MCF 10A (cell line): Measurements from ENCODE around the gene AGAP1. TPM values are rescaled to one million over a fixed set of nuclear protein-coding genes. Genes with fewer than 3 reads are reported as not detected.
A peak's percentile ranks its signal among the peaks of the same experiment; 100 is the strongest.

Experiments
- BruUV-seq: library from RNA; stranded (reverse); fragments of 400-500 nt; replicated peaks from 2 replicates; lab custom pipeline; 2021; lab: Mats Ljungman, UMichigan
- CTCF ChIA-PET: fragments of 300-600 bp; sonication (Branson Sonifier 250); formaldehyde crosslinking; extraction: SDS; loops from one replicate; lab custom pipeline; 2021; ENCODE audit warnings: antibody characterized with exemption, inconsistent platforms; lab: Yijun Ruan, JAX
- POLR2A ChIA-PET: fragments of 300-600, 350-650 bp; sonication (Branson Sonifier 250); formaldehyde crosslinking; extraction: SDS; loops from one replicate; lab custom pipeline; 2020; ENCODE audit warnings: antibody characterized with exemption, inconsistent platforms; lab: Yijun Ruan, JAX
- DNase-seq: peaks from one replicate; pipeline ENCODE4 v3.0.0-alpha.2; 2018; ENCODE audit not compliant: unreplicated experiment
- H3K27ac Mint-ChIP-seq: one replicate; pipeline ENCODE4 v1.8.0; 2022; ENCODE audit warnings: mild to moderate bottlenecking, low read depth, mixed read lengths; ENCODE audit not compliant: unreplicated experiment
- H3K27me3 Mint-ChIP-seq: one replicate; pipeline ENCODE4 v1.8.0; 2022; ENCODE audit warnings: mixed read lengths; ENCODE audit not compliant: insufficient read depth, unreplicated experiment
- H3K36me3 Mint-ChIP-seq: one replicate; pipeline ENCODE4 v1.8.0; 2022; ENCODE audit warnings: mild to moderate bottlenecking, moderate library complexity, mixed read lengths; ENCODE audit not compliant: insufficient read depth, unreplicated experiment
- H3K4me1 Mint-ChIP-seq: one replicate; pipeline ENCODE4 v1.8.0; 2022; ENCODE audit warnings: mixed read lengths; ENCODE audit not compliant: insufficient read depth, unreplicated experiment
- H3K4me3 Mint-ChIP-seq: one replicate; pipeline ENCODE4 v1.8.0; 2022; ENCODE audit warnings: mild to moderate bottlenecking, moderate library complexity, mixed read lengths; ENCODE audit not compliant: unreplicated experiment
- H3K9me3 Mint-ChIP-seq: one replicate; pipeline ENCODE4 v1.8.0; 2022; ENCODE audit warnings: mixed read lengths; ENCODE audit not compliant: unreplicated experiment
- CTCF ChIP-seq: fragments of 200-600 bp; IDR thresholded peaks from one replicate; pipeline ENCODE4 v1.8.0; 2022; ENCODE audit warnings: antibody characterized with exemption, mild to moderate bottlenecking; ENCODE audit not compliant: unreplicated experiment
- intact Hi-C: fragments of 100-400 bp; cut with micrococcal nuclease; formaldehyde crosslinking; loops from 2 replicates; pipeline ENCODE4 v1.14.1; 2022
- total RNA-seq: library from RNA; stranded (reverse); gene quantifications from 2 replicates; pipeline ENCODE4 v1.2.3, GENCODE V29; 2022

The AGAP1 gene
- total RNA-seq, 1 experiment from 2014 or later, result 41.3 TPM

- Mint-ChIP-seq H3K27ac (no peak overlapping the region), H3K4me1 (peaks cover 54% of the 10 kb centered on the region), H3K36me3 (no peaks in the 10 kb centered on the region), H3K27me3 (no peaks in the 10 kb centered on the region), H3K9me3 (no peaks in the 10 kb centered on the region), H3K4me3 (no peak overlapping the region)
- intact Hi-C loops, result loop anchor here (10.0 kb wide), 2 partner anchors 179 to 539 kb away; partner anchors contain the start of gene AGAP1
- POLR2A ChIA-PET, result interaction anchor here (0.7 to 2.1 kb wide), 7 partner anchors 10 to 74 kb away, joined by 3 to 7 read pairs (median 3); no protein-coding TSS in a partner anchor
- CTCF ChIA-PET, result interaction anchor here (1.0 to 3.0 kb wide), 4 partner anchors 64 to 538 kb away, joined by 4 to 16 read pairs (median 4); no protein-coding TSS in a partner anchor
- no peak for TF ChIP-seq CTCF
- BruUV-seq, result no TSS peak
- no peak for DNase-seq
Measured at GRCh38 chr2:235674146-235674545, 180.3 kb downstream of the AGAP1 start.

GRCh38 chr2:235674812-235675211 lies 181.0 kb downstream of the AGAP1 start:
- Mint-ChIP-seq H3K36me3 (no peaks in the 10 kb centered on the region), H3K4me1 (peaks cover 61% of the 10 kb centered on the region), H3K27me3 (no peaks in the 10 kb centered on the region), H3K27ac (no peak overlapping the region), H3K4me3 (no peak overlapping the region), H3K9me3 (no peaks in the 10 kb centered on the region)
- ChIA-PET CTCF (interaction anchor here (1.1 to 3.0 kb wide), 3 partner anchors 72 to 538 kb away, joined by 4 to 16 read pairs (median 5); no protein-coding TSS in a partner anchor), POLR2A (interaction anchor here (1.0 to 2.1 kb wide), 2 partner anchors 34 to 70 kb away, joined by 3 to 7 read pairs; no protein-coding TSS in a partner anchor)
- intact Hi-C loops, result loop anchor here (10.0 kb wide), 2 partner anchors 180 to 540 kb away; partner anchors contain the start of gene AGAP1
- no peak for DNase-seq
- no TSS peak for BruUV-seq
- no peak for TF ChIP-seq CTCF

GRCh38 chr2:235675678-235676535 lies 182.1 kb downstream of the AGAP1 start:
- Mint-ChIP-seq H3K36me3 (no peaks in the 10 kb centered on the region), H3K27ac (peak overlapping the region; percentile 65), H3K9me3 (no peaks in the 10 kb centered on the region), H3K4me3 (peak overlapping the region; percentile 34), H3K27me3 (no peaks in the 10 kb centered on the region), H3K4me1 (peaks cover 64% of the 10 kb centered on the region)
- TF ChIP-seq CTCF, result no peak
- intact Hi-C loops, result loop anchor here (10.0 kb wide), 2 partner anchors 181 to 541 kb away; partner anchors contain the start of gene AGAP1
- CTCF ChIA-PET, result interaction anchor here (0.6 to 1.9 kb wide), 4 partner anchors 11 to 540 kb away, joined by 3 to 10 read pairs (median 3); no protein-coding TSS in a partner anchor
- peak; percentile 15 for DNase-seq
- POLR2A ChIA-PET, result interaction anchor here (0.5 to 1.7 kb wide), 4 partner anchors 13 to 72 kb away, joined by 3 to 4 read pairs (median 4); no protein-coding TSS in a partner anchor
- BruUV-seq, result no TSS peak

GRCh38 chr2:235676536-235676799 lies 182.6 kb downstream of the AGAP1 start:
- Mint-ChIP-seq H3K9me3 (no peaks in the 10 kb centered on the region), H3K4me1 (peaks cover 61% of the 10 kb centered on the region), H3K4me3 (peak overlapping the region; percentile 34), H3K36me3 (no peaks in the 10 kb centered on the region), H3K27me3 (no peaks in the 10 kb centered on the region), H3K27ac (peak overlapping the region; percentile 65)
- intact Hi-C loops, result loop anchor here (10.0 kb wide), 2 partner anchors 182 to 542 kb away; partner anchors contain the start of gene AGAP1
- no peak for DNase-seq
- ChIA-PET CTCF (interaction anchor here (0.6 to 1.9 kb wide), 5 partner anchors 10 to 540 kb away, joined by 3 to 10 read pairs (median 3); no protein-coding TSS in a partner anchor), POLR2A (interaction anchor here (0.7 to 1.7 kb wide), 3 partner anchors 13 to 70 kb away, joined by 3 to 4 read pairs (median 4); no protein-coding TSS in a partner anchor)
- BruUV-seq, result no TSS peak
- TF ChIP-seq CTCF, result no peak
